CD14-positive monocyte (primary cell): ENCODE results near the gene GRIN2C. TPM values are rescaled to one million over a fixed set of nuclear protein-coding genes. Genes with fewer than 3 reads are reported as not detected.

Experiments used
- DNase-seq, 3 donors: peaks; one replicate each; pipeline ENCODE4 v3.0.0-alpha.2; 2011 to 2022
- H2AFZ ChIP-seq: 2 replicates; pipeline ENCODE4 v1.6.0; 2012; ENCODE audit warnings: mild to moderate bottlenecking, low read depth, low read length, inconsistent platforms; ENCODE audit not compliant: insufficient read depth, poor library complexity, severe bottlenecking
- H3K27ac ChIP-seq, 2 donors: 1 replicate in 1 of 2; 2 replicates in 1 of 2; pipeline ENCODE4 v1.5.1; 2012 to 2013; ENCODE audit warnings: low read length in 2 of 2, control low read depth in 1 of 2, inconsistent platforms in 1 of 2, low read depth in 1 of 2, mild to moderate bottlenecking in 1 of 2
- H3K27me3 ChIP-seq, 2 donors: one replicate each; pipeline versions ENCODE4 v1.6.0 to v1.6.1; 2011 to 2013; ENCODE audit warnings: low read length in 2 of 2; ENCODE audit not compliant: control insufficient read depth in 2 of 2, insufficient read depth in 2 of 2
- H3K36me3 ChIP-seq, 2 donors: replicated peaks in 1 of 2; 1 replicate in 1 of 2; 2 replicates in 1 of 2; pipeline versions ENCODE4 v1.5.1 to v1.6.1; 2012 to 2013; ENCODE audit warnings: low read length in 2 of 2, control low read depth in 1 of 2, inconsistent platforms in 1 of 2, mild to moderate bottlenecking in 1 of 2; ENCODE audit not compliant: insufficient read depth in 2 of 2, control insufficient read depth in 1 of 2
- H3K4me1 ChIP-seq, 2 donors: 1 replicate in 1 of 2; 2 replicates in 1 of 2; pipeline versions ENCODE4 v1.5.1 to v1.6.1; 2012 to 2013; ENCODE audit warnings: low read length in 2 of 2, control low read depth in 1 of 2, inconsistent platforms in 1 of 2, mild to moderate bottlenecking in 1 of 2, moderate library complexity in 1 of 2; ENCODE audit not compliant: insufficient read depth in 2 of 2, control insufficient read depth in 1 of 2
- H3K4me2 ChIP-seq: replicated peaks from 2 replicates; pipeline ENCODE3; 2012; ENCODE audit warnings: low read length, moderate library complexity, mild to moderate bottlenecking; ENCODE audit not compliant: poor library complexity, severe bottlenecking; ENCODE audit errors: extremely low read depth
- H3K4me3 ChIP-seq, 3 experiments: fragments of 200-600 bp in 1 of 3; sonication (generic) in 1 of 3; replicated peaks in 1 of 3; 1 replicate in 2 of 3; 2 replicates in 1 of 3; pipeline ENCODE4 v1.5.1; 2011 to 2013; ENCODE audit warnings: low read length in 3 of 3, mild to moderate bottlenecking in 3 of 3, control low read depth in 2 of 3, low read depth in 2 of 3, inconsistent platforms in 1 of 3, moderate library complexity in 1 of 3
- H3K79me2 ChIP-seq: 2 replicates; pipeline ENCODE4 v1.6.0; 2012; ENCODE audit warnings: mild to moderate bottlenecking, control low read depth, inconsistent platforms, low read length, moderate library complexity; ENCODE audit not compliant: insufficient read depth
- H3K9ac ChIP-seq: 2 replicates; pipeline ENCODE4 v1.6.0; 2017; ENCODE audit warnings: low read length, mild to moderate bottlenecking; ENCODE audit not compliant: insufficient read depth, poor library complexity, severe bottlenecking
- H3K9me3 ChIP-seq, 2 donors: replicated peaks in 1 of 2; 1 replicate in 1 of 2; 2 replicates in 1 of 2; pipeline versions ENCODE4 v1.5.1 to v1.6.1; 2012 to 2013; ENCODE audit warnings: low read length in 2 of 2, control low read depth in 1 of 2; ENCODE audit not compliant: control insufficient read depth in 1 of 2, insufficient read depth in 1 of 2
- H4K20me1 ChIP-seq: 2 replicates; pipeline ENCODE4 v1.6.0; 2012; ENCODE audit warnings: mild to moderate bottlenecking, low read length, control low read depth, moderate library complexity; ENCODE audit not compliant: insufficient read depth
- H3K27ac Mint-ChIP-seq, 7 donors: one replicate each; pipeline ENCODE4 v1.8.0; 2020; ENCODE audit warnings: mild to moderate bottlenecking in 7 of 7, mixed read lengths in 7 of 7, moderate library complexity in 6 of 7, inconsistent platforms in 2 of 7
- H3K27me3 Mint-ChIP-seq, 3 donors: one replicate each; pipeline ENCODE4 v1.8.0; 2021 to 2022; ENCODE audit warnings: low read depth in 3 of 3, mild to moderate bottlenecking in 3 of 3, mixed read lengths in 3 of 3, moderate library complexity in 3 of 3, inconsistent platforms in 1 of 3
- H3K36me3 Mint-ChIP-seq, 2 donors: one replicate each; pipeline ENCODE4 v1.8.0; 2020; ENCODE audit warnings: mixed read lengths in 2 of 2, inconsistent platforms in 1 of 2, mild to moderate bottlenecking in 1 of 2
- H3K4me1 Mint-ChIP-seq: one replicate; pipeline ENCODE4 v1.8.0; 2020; ENCODE audit warnings: mild to moderate bottlenecking, mixed read lengths
- H3K4me3 Mint-ChIP-seq, 2 donors: one replicate each; pipeline ENCODE4 v1.8.0; 2020; ENCODE audit warnings: mild to moderate bottlenecking in 2 of 2, mixed read lengths in 2 of 2, moderate library complexity in 1 of 2
- H3K9me3 Mint-ChIP-seq, 7 donors: one replicate each; pipeline ENCODE4 v1.8.0; 2020 to 2022; ENCODE audit warnings: mixed read lengths in 7 of 7, mild to moderate bottlenecking in 6 of 7, moderate library complexity in 6 of 7, inconsistent platforms in 2 of 7
- CTCF ChIP-seq: fragments of 200-600 bp; IDR thresholded peaks from one replicate; pipeline ENCODE4 v1.8.0; 2022; ENCODE audit warnings: antibody characterized with exemption, mild to moderate bottlenecking
- WGBS: methylation state at CpG from one replicate; pipeline ENCODE4 v1.1.5; 2013; ENCODE audit warnings: missing lambda C conversion rate; ENCODE audit not compliant: insufficient coverage; 5-methylcytosine and 5-hydroxymethylcytosine counted together
- intact Hi-C, 2 donors: fragments of 100-400 bp; cut with micrococcal nuclease; formaldehyde crosslinking; loops; one replicate each; pipeline versions ENCODE4 v1.15.0 to v1.15.1; 2023
- polyA plus RNA-seq, 3 donors: library from polyadenylated mRNA; depleted of rRNA in 1 of 3; unstranded in 2 of 3; stranded (reverse) in 1 of 3; fragments of 300-500 nt in 2 of 3; fragments of >200 nt in 1 of 3; fragmentation: Illumina TruSeq in 2 of 3; gene quantifications; 1 replicate in 2 of 3; 2 replicates in 1 of 3; pipeline ENCODE4 v1.2.3, GENCODE V29; 2012 to 2021

GRIN2C gene
- polyA plus RNA-seq, 3 donors = 0.04 TPM; not detected in 2

GRCh38 chr17:74824961-74825627 lies 34.6 kb downstream of the GRIN2C start:
- H3K9ac ChIP-seq = no peak overlapping the region
- no peaks in the 10 kb centered on the region for H3K4me1 Mint-ChIP-seq
- WGBS = 97% methylated on average over 9 of the region's 11 CpGs
- peaks cover 80 to 98% of the 10 kb centered on the region in 2 donors for H3K36me3 ChIP-seq
- TF ChIP-seq CTCF = no peak
- no peaks in the 10 kb centered on the region for H3K9me3 ChIP-seq
- H3K27me3 ChIP-seq = no peaks in the 10 kb centered on the region
- no peak overlapping the region for H3K4me3 ChIP-seq
- H3K27ac ChIP-seq = no peak overlapping the region
- H3K4me1 ChIP-seq = no peaks in the 10 kb centered on the region
- intact Hi-C loops = no loop called here
- H4K20me1 ChIP-seq = peaks cover 40% of the 10 kb centered on the region
- DNase-seq = no peak
- H3K9me3 Mint-ChIP-seq = no peaks in the 10 kb centered on the region
- no peak overlapping the region for H3K27ac Mint-ChIP-seq
- peaks cover 0 to 2% (median 0%) of the 10 kb centered on the region in 3 donors for H3K27me3 Mint-ChIP-seq
- peaks cover 78 to 95% of the 10 kb centered on the region in 2 donors for H3K36me3 Mint-ChIP-seq
- H2AFZ ChIP-seq = no peak overlapping the region
- H3K79me2 ChIP-seq = no peaks in the 10 kb centered on the region
- no peak overlapping the region for H3K4me2 ChIP-seq
- no peak overlapping the region for H3K4me3 Mint-ChIP-seq

GRCh38 chr17:74822939-74823367 lies 36.7 kb downstream of the GRIN2C start:
- peaks cover 81 to 99% of the 10 kb centered on the region in 2 donors for H3K36me3 ChIP-seq
- TF ChIP-seq CTCF = no peak
- H4K20me1 ChIP-seq = peaks cover 43% of the 10 kb centered on the region
- H3K79me2 ChIP-seq = no peaks in the 10 kb centered on the region
- no peaks in the 10 kb centered on the region for H3K9me3 Mint-ChIP-seq
- no peak overlapping the region for H2AFZ ChIP-seq
- intact Hi-C loops = no loop called here
- no peak overlapping the region for H3K4me2 ChIP-seq
- no peaks in the 10 kb centered on the region for H3K4me1 ChIP-seq
- no peak for DNase-seq
- H3K27me3 ChIP-seq = no peaks in the 10 kb centered on the region
- H3K4me3 Mint-ChIP-seq = no peak overlapping the region
- peaks cover 82 to 97% of the 10 kb centered on the region in 2 donors for H3K36me3 Mint-ChIP-seq
- no peak overlapping the region for H3K27ac ChIP-seq
- WGBS = 85% methylated on average over 7 of the region's 12 CpGs
- H3K4me3 ChIP-seq = no peak overlapping the region
- H3K9me3 ChIP-seq = no peaks in the 10 kb centered on the region
- no peaks in the 10 kb centered on the region for H3K4me1 Mint-ChIP-seq
- H3K27me3 Mint-ChIP-seq = peaks cover 0 to 4% (median 0%) of the 10 kb centered on the region in 3 donors
- H3K27ac Mint-ChIP-seq = no peak overlapping the region
- no peak overlapping the region for H3K9ac ChIP-seq
